ENCODE data around the gene AAR2. TPM values are rescaled to one million over a fixed set of nuclear protein-coding genes. Genes with fewer than 3 reads are reported as not detected.

AAR2 gene
- total RNA-seq, 4 donors from 2014 or later: 25.5 to 33.3 (median 29.9) TPM

DNA sequence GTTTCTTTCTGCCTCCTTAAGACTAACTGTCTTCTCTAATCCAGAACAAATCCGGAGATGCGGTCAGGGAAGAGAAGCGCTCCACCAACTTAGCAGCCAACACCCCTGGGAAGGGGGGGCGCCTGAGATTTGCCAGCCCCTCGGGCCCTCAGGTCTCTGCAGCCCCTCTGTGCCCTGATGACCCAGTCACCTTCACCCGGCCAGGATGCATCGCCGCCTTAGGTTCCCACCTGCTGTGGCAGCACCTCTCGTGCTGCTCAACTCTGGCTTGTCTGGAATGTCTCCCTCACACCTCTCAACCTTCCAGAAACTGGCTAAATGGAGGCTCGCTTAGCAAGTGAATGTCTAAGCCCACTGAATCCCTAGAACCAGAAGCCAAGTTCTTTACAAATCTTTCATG lies 28.0 kb upstream of the AAR2 start:
- TF ChIP-seq POLR2A (IDR thresholded peaks at IDR 0.05): no peak
- Histone ChIP-seq H3K27ac (no peak overlapping the region), H3K4me3 (replicated peaks in 1 of 3) (no peak overlapping the region), H3K27me3 (no peaks in the 10 kb centered on the region), H3K4me1 (peaks cover 0 to 6% of the 10 kb centered on the region in 2 donors), H3K9me3 (no peaks in the 10 kb centered on the region), H3K36me3 (peaks cover 4 to 13% of the 10 kb centered on the region in 2 donors)
- 85 to 90% methylated on average over 10 of the region's 10 CpGs for WGBS, 2 donors
- intact Hi-C loops (cut with DNase I): loop anchor here (5.0 kb wide), 1 partner anchor 224 kb away; no protein-coding TSS in a partner anchor
- DNase-seq: no peak

DNA sequence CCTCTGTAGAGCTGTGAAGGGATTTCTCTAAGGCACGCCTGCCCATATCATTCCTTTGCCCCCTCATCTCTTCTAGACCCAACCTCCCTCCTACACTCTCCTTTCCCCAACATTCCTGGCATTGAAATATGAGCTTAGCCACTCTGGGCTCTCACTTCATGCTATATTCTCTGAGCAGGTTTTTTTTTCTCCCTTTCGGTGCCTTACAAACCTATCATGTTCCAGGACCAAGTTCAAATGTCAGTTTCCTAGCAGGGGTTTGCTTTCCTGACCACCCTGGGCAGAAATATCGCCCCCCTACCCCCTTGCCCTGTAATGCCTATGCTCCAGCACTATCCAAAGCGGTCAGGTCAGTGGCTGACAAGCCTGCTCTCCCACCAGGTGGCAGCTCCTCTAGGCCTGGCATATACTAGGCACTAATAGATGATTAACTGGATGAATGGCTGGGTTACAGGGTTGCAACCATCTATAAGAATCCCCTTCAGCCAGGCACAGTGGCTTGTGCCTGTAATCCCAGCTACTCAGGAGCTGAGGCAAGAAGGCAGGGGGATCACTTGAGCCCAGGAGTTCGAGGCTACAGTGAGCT lies 25.7 kb upstream of the AAR2 start:
- TF ChIP-seq, protein P1, sequence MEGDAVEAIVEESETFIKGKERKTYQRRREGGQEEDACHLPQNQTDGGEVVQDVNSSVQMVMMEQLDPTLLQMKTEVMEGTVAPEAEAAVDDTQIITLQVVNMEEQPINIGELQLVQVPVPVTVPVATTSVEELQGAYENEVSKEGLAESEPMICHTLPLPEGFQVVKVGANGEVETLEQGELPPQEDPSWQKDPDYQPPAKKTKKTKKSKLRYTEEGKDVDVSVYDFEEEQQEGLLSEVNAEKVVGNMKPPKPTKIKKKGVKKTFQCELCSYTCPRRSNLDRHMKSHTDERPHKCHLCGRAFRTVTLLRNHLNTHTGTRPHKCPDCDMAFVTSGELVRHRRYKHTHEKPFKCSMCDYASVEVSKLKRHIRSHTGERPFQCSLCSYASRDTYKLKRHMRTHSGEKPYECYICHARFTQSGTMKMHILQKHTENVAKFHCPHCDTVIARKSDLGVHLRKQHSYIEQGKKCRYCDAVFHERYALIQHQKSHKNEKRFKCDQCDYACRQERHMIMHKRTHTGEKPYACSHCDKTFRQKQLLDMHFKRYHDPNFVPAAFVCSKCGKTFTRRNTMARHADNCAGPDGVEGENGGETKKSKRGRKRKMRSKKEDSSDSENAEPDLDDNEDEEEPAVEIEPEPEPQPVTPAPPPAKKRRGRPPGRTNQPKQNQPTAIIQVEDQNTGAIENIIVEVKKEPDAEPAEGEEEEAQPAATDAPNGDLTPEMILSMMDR (IDR thresholded peaks at IDR 0.05): no peak
- TF ChIP-seq POLR2A (IDR thresholded peaks at IDR 0.05): no peak
- intact Hi-C loops (cut with DNase I): no loop called here
- Histone ChIP-seq H3K27ac (no peak overlapping the region), H3K9me3 (no peaks in the 10 kb centered on the region), H3K4me1 (no peaks in the 10 kb centered on the region), H3K4me3 (replicated peaks in 1 of 3) (no peak overlapping the region), H3K36me3 (peaks cover 10 to 13% of the 10 kb centered on the region in 2 donors), H3K27me3 (no peaks in the 10 kb centered on the region)
- DNase-seq: no peak
- WGBS, 2 donors: 80 to 87% methylated on average over 5 of the region's 5 CpGs

DNA sequence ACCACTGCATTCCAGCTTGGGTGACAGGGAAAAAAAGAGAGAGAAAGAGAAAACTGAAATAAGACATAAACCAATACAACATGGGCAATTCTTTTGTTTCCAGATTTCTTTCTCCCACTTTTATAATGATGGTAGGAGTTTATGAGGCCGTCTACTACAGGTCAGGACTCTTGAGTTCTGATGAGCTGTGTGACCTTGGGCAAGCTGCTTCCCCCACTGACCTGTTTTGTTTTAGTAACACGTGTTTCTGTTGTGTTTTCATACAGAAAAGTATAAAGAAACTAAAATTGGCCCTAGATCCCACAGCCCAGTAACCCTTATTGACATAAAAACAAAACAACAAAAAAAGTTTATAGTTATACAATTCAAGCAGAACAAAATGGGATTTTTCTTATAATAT lies 22.9 kb upstream of the AAR2 start:
- Histone ChIP-seq H3K4me1 (no peaks in the 10 kb centered on the region), H3K27ac (no peak overlapping the region), H3K36me3 (peaks cover 6% of the 10 kb centered on the region in 2 donors), H3K4me3 (replicated peaks in 1 of 3) (no peak overlapping the region), H3K27me3 (no peaks in the 10 kb centered on the region), H3K9me3 (no peaks in the 10 kb centered on the region)
- DNase-seq: no peak
- intact Hi-C loops (cut with DNase I): no loop called here
- TF ChIP-seq, protein P1 (IDR thresholded peaks at IDR 0.05): no peak
- no peak for TF ChIP-seq POLR2A (IDR thresholded peaks at IDR 0.05)
- 66 to 75% methylated on average over 2 of the region's 2 CpGs for WGBS, 2 donors

DNA sequence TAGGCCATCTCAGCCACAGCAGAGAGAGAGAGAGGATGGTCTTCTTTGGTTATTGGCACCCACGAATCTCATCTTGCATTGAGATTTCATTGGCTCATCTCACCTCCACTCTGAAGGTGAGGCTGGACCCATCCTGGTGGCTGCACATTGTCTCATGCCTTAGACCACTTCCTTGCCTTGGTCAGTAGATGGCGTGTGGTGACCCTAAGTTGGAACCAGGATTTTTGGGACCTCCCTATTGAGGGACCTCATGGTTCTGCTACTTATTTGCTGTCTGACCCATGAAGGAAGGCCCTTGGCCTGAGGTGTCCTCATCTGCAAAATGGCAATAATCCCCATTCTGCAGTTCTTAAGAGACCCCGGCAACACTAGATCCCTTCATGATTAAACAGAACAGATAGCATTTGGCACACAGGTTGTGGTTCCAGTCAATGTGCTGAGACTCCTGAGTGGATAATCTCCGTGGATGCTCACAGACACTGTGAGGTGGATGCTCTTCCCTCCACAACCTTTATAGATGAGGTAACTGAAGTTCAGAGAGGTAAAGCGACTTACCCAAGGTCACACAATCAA lies 21.5 kb upstream of the AAR2 start:
- Histone ChIP-seq H3K9me3 (no peaks in the 10 kb centered on the region), H3K27me3 (no peaks in the 10 kb centered on the region), H3K27ac (no peak overlapping the region), H3K36me3 (peaks cover 6 to 9% of the 10 kb centered on the region in 2 donors), H3K4me3 (replicated peaks in 1 of 3) (no peak overlapping the region), H3K4me1 (no peaks in the 10 kb centered on the region)
- intact Hi-C loops (cut with DNase I): no loop called here
- no peak for DNase-seq
- WGBS, 2 donors: 72 to 74% methylated on average over 5 of the region's 5 CpGs
- TF ChIP-seq, protein P1 (IDR thresholded peaks at IDR 0.05): peak in 1 of 6 experiments; percentile 28
- TF ChIP-seq POLR2A (IDR thresholded peaks at IDR 0.05): no peak

DNA sequence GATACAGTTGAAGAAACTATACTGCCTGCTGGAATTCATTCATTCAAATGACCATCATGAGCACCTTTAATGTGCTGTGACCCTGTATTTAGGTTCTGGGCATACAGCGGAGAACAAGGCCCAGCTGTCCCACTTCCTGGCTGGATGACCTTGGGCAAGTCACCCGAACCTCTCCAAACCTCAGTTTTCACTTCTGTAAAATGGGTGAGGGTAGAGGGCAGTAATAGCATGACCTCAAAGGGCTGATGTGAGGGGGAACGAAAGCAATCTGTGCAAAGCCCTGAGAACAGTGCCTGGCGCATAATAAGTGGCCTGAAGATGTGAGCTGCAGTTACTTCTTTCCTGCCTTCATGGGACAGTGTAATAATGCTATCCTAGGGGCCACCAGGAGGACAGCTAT lies 20.5 kb upstream of the AAR2 start:
- intact Hi-C loops (cut with DNase I): no loop called here
- TF ChIP-seq POLR2A (IDR thresholded peaks at IDR 0.05): no peak
- TF ChIP-seq, protein P1 (IDR thresholded peaks at IDR 0.05): no peak
- 96 to 99% methylated on average over 4 of the region's 4 CpGs for WGBS, 2 donors
- Histone ChIP-seq H3K36me3 (peaks cover 6 to 9% of the 10 kb centered on the region in 2 donors), H3K9me3 (no peaks in the 10 kb centered on the region), H3K27me3 (no peaks in the 10 kb centered on the region), H3K4me3 (replicated peaks in 1 of 3) (no peak overlapping the region), H3K27ac (no peak overlapping the region), H3K4me1 (no peaks in the 10 kb centered on the region)
- no peak for DNase-seq
